Adrenal gland (tissue), 12 donors: Measurements from ENCODE around the gene BTBD9. TPM values are rescaled to one million over a fixed set of nuclear protein-coding genes. Genes with fewer than 3 reads are reported as not detected.

ENCODE experiments used
- DNase-seq, 7 donors: peaks; one replicate each; pipeline ENCODE4 v3.0.0-alpha.2; 2019 to 2020
- H3K27ac ChIP-seq, 5 donors: fragments of 200-600 bp; sonication (generic) in 4 of 5; 1 replicate in 3 of 5; 2 replicates in 2 of 5; pipeline versions ENCODE4 v1.5.1 to v1.8.0; 2016 to 2020; ENCODE audit warnings: mild to moderate bottlenecking in 1 of 5
- H3K27me3 ChIP-seq: fragments of 200-600 bp; 2 replicates; pipeline ENCODE4 v1.8.0; 2021
- H3K36me3 ChIP-seq, 2 donors: fragments of 200-600 bp; replicated peaks in 1 of 2; 1 replicate in 1 of 2; 2 replicates in 1 of 2; pipeline versions ENCODE4 v1.5.1 to v1.8.0; 2018 to 2022
- H3K4me1 ChIP-seq, 2 donors: fragments of 200-600 bp; replicated peaks in 1 of 2; 1 replicate in 1 of 2; 2 replicates in 1 of 2; pipeline versions ENCODE4 v1.5.1 to v1.8.0; 2018 to 2021
- H3K4me3 ChIP-seq, 4 donors: fragments of 200-600 bp; sonication (generic) in 3 of 4; one replicate each; pipeline ENCODE4 v1.5.1; 2016 to 2018
- H3K9me3 ChIP-seq, 3 donors: fragments of 200-600 bp; sonication (generic) in 1 of 3; replicated peaks in 1 of 3; 1 replicate in 2 of 3; 2 replicates in 1 of 3; pipeline versions ENCODE4 v1.5.1 to v1.8.0; 2016 to 2021
- CTCF ChIP-seq, 6 experiments: fragments of 450-650 bp in 4 of 6; fragments of 200-600 bp in 2 of 6; sonication (generic) in 1 of 6; IDR thresholded peaks; 1 replicate in 5 of 6; 2 replicates in 1 of 6; pipeline versions ENCODE4 v1.5.1 to v1.8.0; 2016 to 2021; ENCODE audit warnings: antibody characterized with exemption in 6 of 6, mild to moderate bottlenecking in 2 of 6, moderate library complexity in 1 of 6
- POLR2A ChIP-seq, 2 donors: fragments of 450-650 bp; IDR thresholded peaks; one replicate each; pipeline ENCODE4 v1.6.1; 2017; ENCODE audit warnings: antibody characterized with exemption in 2 of 2, mild to moderate bottlenecking in 2 of 2, moderate library complexity in 1 of 2
- WGBS, 4 donors: extraction: QIAGEN DNeasy Blood & Tissue Kit in 2 of 4; methylation state at CpG; one replicate each; pipeline versions ENCODE4 v1.1.5 to v1.1.7; 2013 to 2017; 5-methylcytosine and 5-hydroxymethylcytosine counted together
- intact Hi-C, 2 donors: fragments of 100-400 bp; cut with DNase I; formaldehyde crosslinking; loops; one replicate each; pipeline versions ENCODE4 v1.14.1 to v1.15.0; 2022 to 2023
- polyA plus RNA-seq, 3 donors: library from polyadenylated mRNA; stranded (reverse); fragments of 200-250 nt in 2 of 3; fragments of 350-450 nt in 1 of 3; fragmentation: Illumina TruSeq in 1 of 3; extraction: RNeasy Lipid Tissue Mini Kit (QIAGEN cat#74804) in 1 of 3; gene quantifications; one replicate each; pipeline ENCODE4 v1.2.3, GENCODE V29; 2013 to 2014
- total RNA-seq, 9 donors: library from RNA; depleted of rRNA in 4 of 9; stranded (reverse); fragments of >200 nt in 4 of 9; fragments of 120-200 nt in 1 of 9; fragmentation: NEBNext Ultra II Directional in 1 of 9; extraction: Animal tissue kit (Norgen Biotek cat#: 25700) in 1 of 9; gene quantifications; one replicate each; pipeline versions ENCODE4 v1.1.0 to v1.2.4, GENCODE V29; 2013 to 2023
- donor health status: healthy with polysubstance abuse.
- donor health status: Bipolar disorder and iron deficiency.
- donor health status: DM: yes; HTN: yes; CAD: no.
- donor health status: DM: no; HTN: no; CAD: no.
- donor health status: DM: no; HTN: no; CAD: no.
- donor health status: DM: yes; HTN: yes; CAD: no.

The BTBD9 gene
- total and polyA plus RNA-seq, 12 donors, result 2.4 to 29.6 (median 18.1) TPM

GRCh38 chr6:38603496-38603895 is 36.2 kb downstream of the BTBD9 start:
- WGBS, 4 donors, result 61 to 75% (median 71%) methylated on average over 2 of the region's 2 CpGs
- Histone ChIP-seq H3K4me1 (no peaks in the 10 kb centered on the region), H3K27me3 (no peaks in the 10 kb centered on the region), H3K27ac (no peak overlapping the region), H3K9me3 (no peaks in the 10 kb centered on the region), H3K36me3 (no peaks in the 10 kb centered on the region), H3K4me3 (no peak overlapping the region)
- intact Hi-C loops, result no loop called here
- DNase-seq, result no peak
- no peak for TF ChIP-seq POLR2A (IDR thresholded peaks at IDR 0.05)
- no peak for TF ChIP-seq CTCF (IDR thresholded peaks at IDR 0.05)

- Histone ChIP-seq H3K9me3 (no peaks in the 10 kb centered on the region), H3K27me3 (no peaks in the 10 kb centered on the region), H3K36me3 (no peaks in the 10 kb centered on the region), H3K27ac (no peak overlapping the region), H3K4me3 (no peak overlapping the region), H3K4me1 (no peaks in the 10 kb centered on the region)
- TF ChIP-seq POLR2A (IDR thresholded peaks at IDR 0.05), result no peak
- TF ChIP-seq CTCF (IDR thresholded peaks at IDR 0.05), result no peak
- DNase-seq, result no peak
- WGBS, 4 donors, result 72 to 96% (median 92%) methylated on average over 4 of the region's 4 CpGs
- intact Hi-C loops, result no loop called here
These were observed 39.7 kb downstream of the BTBD9 start for GRCh38 chr6:38599966-38600550.

- intact Hi-C loops, result no loop called here
- 95 to 98% (median 97%) methylated on average over 5 of the region's 5 CpGs for WGBS, 4 donors
- no peak for DNase-seq
- H3K27me3 ChIP-seq, result no peaks in the 10 kb centered on the region
- H3K4me3 ChIP-seq, result no peak overlapping the region
- H3K36me3 ChIP-seq, result no peaks in the 10 kb centered on the region
- H3K27ac ChIP-seq, result no peak overlapping the region
- TF ChIP-seq CTCF (IDR thresholded peaks at IDR 0.05) (no peak), POLR2A (IDR thresholded peaks at IDR 0.05) (no peak)
- no peaks in the 10 kb centered on the region for H3K9me3 ChIP-seq
- H3K4me1 ChIP-seq, result no peaks in the 10 kb centered on the region
These were observed 40.5 kb downstream of the BTBD9 start for GRCh38 chr6:38599261-38599660.

DNA sequence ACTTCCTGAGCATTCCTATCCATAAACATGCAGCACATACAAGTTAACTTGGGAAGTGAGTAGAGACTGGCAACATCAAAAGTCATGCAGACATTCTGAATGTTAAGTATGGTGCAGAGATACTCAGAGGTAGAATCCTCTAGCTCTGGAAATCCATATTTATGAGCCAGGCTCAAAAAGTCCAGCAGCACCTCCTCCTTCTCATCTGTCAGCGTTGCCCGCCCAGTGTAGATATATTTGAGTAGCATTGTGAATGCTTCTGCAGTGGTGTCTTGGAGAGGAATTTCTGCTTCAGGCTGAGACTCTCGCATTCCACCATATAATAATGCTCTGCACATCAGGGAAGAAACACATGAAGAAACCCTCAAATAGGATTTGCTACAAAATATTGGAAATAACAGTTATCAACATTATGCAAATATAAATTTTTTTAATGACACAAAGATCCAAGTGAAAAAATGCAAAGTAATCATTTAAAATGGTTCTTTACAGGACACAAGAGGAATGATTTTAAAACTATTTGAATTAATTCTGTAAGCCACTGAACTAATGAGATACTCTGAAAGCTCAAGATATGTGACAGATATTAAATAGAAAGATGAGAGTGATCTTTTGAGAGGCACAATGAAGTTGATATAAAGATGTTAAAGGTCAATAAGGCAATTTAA is 45.6 kb downstream of the BTBD9 start:
- H3K27ac ChIP-seq, result no peak overlapping the region
- no peaks in the 10 kb centered on the region for H3K9me3 ChIP-seq
- TF ChIP-seq CTCF (IDR thresholded peaks at IDR 0.05) (no peak), POLR2A (IDR thresholded peaks at IDR 0.05) (no peak)
- 86 to 100% (median 93%) methylated on average over 3 of the region's 3 CpGs for WGBS, 4 donors
- H3K36me3 ChIP-seq, result peaks cover 0 to 10% of the 10 kb centered on the region in 2 donors
- H3K27me3 ChIP-seq, result no peaks in the 10 kb centered on the region
- intact Hi-C loops, result no loop called here
- peaks cover 0 to 1% of the 10 kb centered on the region in 2 donors for H3K4me1 ChIP-seq
- DNase-seq, result no peak
- no peak overlapping the region for H3K4me3 ChIP-seq
